ENCODE measurements around the gene ARFGAP1.
A peak's percentile ranks its signal among the peaks of the same experiment; 100 is the strongest.

ARFGAP1 gene

DNA sequence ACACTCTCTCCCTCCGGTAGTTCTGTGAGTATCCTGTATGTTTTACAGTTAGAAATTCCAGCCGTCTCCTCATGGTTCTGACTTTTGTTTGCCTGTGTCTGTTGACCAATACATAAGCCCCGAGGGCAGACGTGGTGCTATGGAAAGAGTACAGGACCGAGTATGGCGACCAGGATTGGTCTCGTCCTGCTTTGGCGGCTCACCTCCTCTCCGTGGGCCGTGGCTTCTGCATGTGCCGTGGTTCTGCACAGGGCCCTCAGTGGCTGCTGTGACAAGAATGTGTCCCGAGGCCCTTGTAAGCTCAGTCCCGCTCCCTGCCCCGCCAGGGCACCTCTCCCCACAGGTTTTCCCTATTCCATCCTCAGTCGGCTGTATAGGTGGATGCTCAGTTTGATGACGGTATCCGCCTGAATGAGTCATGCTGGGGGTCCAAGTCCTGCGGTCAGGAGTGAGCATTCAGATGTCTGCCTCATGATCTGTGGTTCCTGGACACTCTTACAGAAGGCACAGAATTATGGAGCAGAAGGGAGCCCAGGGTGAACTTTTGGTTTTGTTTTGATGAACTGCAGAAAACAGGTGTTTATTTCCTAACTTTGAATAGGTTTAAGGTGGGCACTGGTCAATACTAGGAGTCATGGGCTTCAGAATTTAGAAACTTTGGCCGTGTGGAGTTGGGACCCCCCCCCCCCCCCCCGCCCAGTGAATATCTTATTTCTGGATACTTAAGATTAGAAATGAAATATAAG lies 1.2 kb downstream of the ARFGAP1 start:
- Histone ChIP-seq H3K4me3 (ENCODE audit: low read length) (peak overlapping the region; percentile 99), H3K4me1 (ENCODE audit: control insufficient read depth, low read length) (peaks cover 12% of the 10 kb centered on the region), H3F3A (ENCODE audit: control insufficient read depth, insufficient read depth) (no peaks in the 10 kb centered on the region), H3K36me3 (ENCODE audit: control insufficient read depth, low read length) (peaks cover 29% of the 10 kb centered on the region), H3K27ac (ENCODE audit: low read depth, low read length) (no peak overlapping the region; the same call in 1 of the 2 replicates), H3K9me2 (replicated peaks; ENCODE audit: control insufficient read depth, low read length) (no peaks in the 10 kb centered on the region), H4K20me1 (ENCODE audit: control insufficient read depth, insufficient read depth, low read depth, low read length) (peaks cover 12% of the 10 kb centered on the region), H3K9me3 (ENCODE audit: control insufficient read depth, insufficient read depth, low read length) (no peaks in the 10 kb centered on the region), H3K4me2 (ENCODE audit: low read length) (peak overlapping the region; percentile 99), H3K79me2 (ENCODE audit: control insufficient read depth, low read length) (peaks cover 46% of the 10 kb centered on the region), H3K27me3 (ENCODE audit: control insufficient read depth, low read length) (no peaks in the 10 kb centered on the region)
- TF ChIP-seq, protein P1, sequence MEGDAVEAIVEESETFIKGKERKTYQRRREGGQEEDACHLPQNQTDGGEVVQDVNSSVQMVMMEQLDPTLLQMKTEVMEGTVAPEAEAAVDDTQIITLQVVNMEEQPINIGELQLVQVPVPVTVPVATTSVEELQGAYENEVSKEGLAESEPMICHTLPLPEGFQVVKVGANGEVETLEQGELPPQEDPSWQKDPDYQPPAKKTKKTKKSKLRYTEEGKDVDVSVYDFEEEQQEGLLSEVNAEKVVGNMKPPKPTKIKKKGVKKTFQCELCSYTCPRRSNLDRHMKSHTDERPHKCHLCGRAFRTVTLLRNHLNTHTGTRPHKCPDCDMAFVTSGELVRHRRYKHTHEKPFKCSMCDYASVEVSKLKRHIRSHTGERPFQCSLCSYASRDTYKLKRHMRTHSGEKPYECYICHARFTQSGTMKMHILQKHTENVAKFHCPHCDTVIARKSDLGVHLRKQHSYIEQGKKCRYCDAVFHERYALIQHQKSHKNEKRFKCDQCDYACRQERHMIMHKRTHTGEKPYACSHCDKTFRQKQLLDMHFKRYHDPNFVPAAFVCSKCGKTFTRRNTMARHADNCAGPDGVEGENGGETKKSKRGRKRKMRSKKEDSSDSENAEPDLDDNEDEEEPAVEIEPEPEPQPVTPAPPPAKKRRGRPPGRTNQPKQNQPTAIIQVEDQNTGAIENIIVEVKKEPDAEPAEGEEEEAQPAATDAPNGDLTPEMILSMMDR (IDR thresholded peaks at IDR 0.05; ENCODE audit: low read depth, low read length, poor library complexity, severe bottlenecking), result no peak
- TF ChIP-seq EZH2phosphoT487 (IDR thresholded peaks at IDR 0.05; ENCODE audit: borderline replicate concordance, low read length), result no peak

DNA sequence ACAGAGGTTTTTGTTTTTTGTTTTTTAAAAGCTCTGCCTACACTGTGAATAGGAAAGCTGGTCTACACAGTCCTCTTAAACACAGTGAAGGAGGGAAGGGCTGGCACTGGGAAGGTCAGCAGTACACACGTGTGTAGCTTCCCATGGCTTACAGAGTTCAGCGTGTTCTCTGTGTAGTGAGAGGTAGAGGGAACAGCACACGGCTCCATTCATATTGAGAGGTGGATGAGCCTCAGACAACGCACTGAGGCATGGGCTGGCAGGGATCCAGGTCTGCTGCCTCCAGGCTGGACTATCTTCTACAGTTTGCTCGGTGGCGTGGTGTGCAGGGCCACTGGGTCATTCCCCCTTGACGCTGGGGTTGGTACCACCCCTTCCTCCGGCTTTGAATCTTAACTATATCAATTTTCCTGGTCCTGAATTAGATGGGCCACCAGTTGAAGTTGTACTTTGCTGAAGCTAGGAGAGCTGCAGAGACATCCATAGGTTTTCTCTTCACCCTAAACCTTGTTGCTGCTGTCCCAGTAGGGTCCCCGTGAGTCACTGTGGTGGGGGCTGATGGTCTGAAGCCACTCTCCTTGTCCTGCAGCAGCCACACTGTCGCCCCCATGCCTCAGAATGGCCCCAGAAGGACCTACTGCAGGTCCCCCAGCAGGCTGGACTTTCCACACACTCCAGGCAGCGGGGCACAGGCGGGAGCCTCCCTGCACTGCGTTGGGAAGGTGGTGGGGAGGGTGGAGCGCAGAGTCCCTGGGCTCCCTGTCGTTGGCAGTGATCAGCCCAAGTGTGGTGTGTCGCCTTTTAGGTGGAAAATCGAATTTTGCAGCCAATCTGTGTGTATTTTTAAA lies 2.0 kb downstream of the ARFGAP1 start:
- no peaks in the 10 kb centered on the region for H3K9me3 ChIP-seq (ENCODE audit: control insufficient read depth, insufficient read depth, low read length)
- H3K36me3 ChIP-seq (ENCODE audit: control insufficient read depth, low read length), result peaks cover 32% of the 10 kb centered on the region
- H3K79me2 ChIP-seq (ENCODE audit: control insufficient read depth, low read length), result peaks cover 46% of the 10 kb centered on the region
- peaks cover 12% of the 10 kb centered on the region for H4K20me1 ChIP-seq (ENCODE audit: control insufficient read depth, insufficient read depth, low read depth, low read length)
- H3K4me2 ChIP-seq (ENCODE audit: low read length), result peak overlapping the region; percentile 99
- H3K27me3 ChIP-seq (ENCODE audit: control insufficient read depth, low read length), result no peaks in the 10 kb centered on the region
- H3K4me3 ChIP-seq (ENCODE audit: low read length), result peak overlapping the region; percentile 10; the same call in 1 of the 2 replicates
- no peak overlapping the region for H3K27ac ChIP-seq (ENCODE audit: low read depth, low read length)
- H3K4me1 ChIP-seq (ENCODE audit: control insufficient read depth, low read length), result peaks cover 12% of the 10 kb centered on the region
- no peaks in the 10 kb centered on the region for H3F3A ChIP-seq (ENCODE audit: control insufficient read depth, insufficient read depth)
- TF ChIP-seq, protein P1 (IDR thresholded peaks at IDR 0.05; ENCODE audit: low read depth, low read length, poor library complexity, severe bottlenecking), result no peak
- no peak for TF ChIP-seq EZH2phosphoT487 (IDR thresholded peaks at IDR 0.05; ENCODE audit: borderline replicate concordance, low read length)
- H3K9me2 ChIP-seq (replicated peaks; ENCODE audit: control insufficient read depth, low read length), result no peaks in the 10 kb centered on the region

DNA sequence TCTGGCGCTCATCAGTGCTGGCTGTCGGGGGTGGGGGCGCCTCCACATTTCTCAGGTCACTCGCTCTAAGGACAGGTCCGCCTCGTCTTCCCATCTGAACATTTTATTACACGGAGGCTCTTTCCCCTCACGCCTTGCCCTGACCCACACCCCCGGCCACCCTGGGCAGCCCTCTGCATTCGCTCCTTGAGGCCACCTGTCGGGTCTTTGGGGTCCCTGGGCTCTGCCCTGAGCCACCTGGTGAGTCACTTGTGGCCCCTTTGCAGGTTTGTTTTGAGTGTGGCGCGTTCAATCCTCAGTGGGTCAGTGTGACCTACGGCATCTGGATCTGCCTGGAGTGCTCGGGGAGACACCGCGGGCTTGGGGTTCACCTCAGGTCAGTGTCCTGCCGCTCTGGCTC lies 3.2 kb downstream of the ARFGAP1 start:
- no peak for TF ChIP-seq EZH2phosphoT487 (IDR thresholded peaks at IDR 0.05; ENCODE audit: borderline replicate concordance, low read length)
- TF ChIP-seq, protein P1 (IDR thresholded peaks at IDR 0.05; ENCODE audit: low read depth, low read length, poor library complexity, severe bottlenecking), result no peak
- Histone ChIP-seq H3K4me3 (ENCODE audit: low read length) (no peak overlapping the region), H3K36me3 (ENCODE audit: control insufficient read depth, low read length) (peaks cover 32% of the 10 kb centered on the region), H3F3A (ENCODE audit: control insufficient read depth, insufficient read depth) (no peaks in the 10 kb centered on the region), H3K27ac (ENCODE audit: low read depth, low read length) (no peak overlapping the region), H3K9me3 (ENCODE audit: control insufficient read depth, insufficient read depth, low read length) (no peaks in the 10 kb centered on the region), H3K4me2 (ENCODE audit: low read length) (no peak overlapping the region), H4K20me1 (ENCODE audit: control insufficient read depth, insufficient read depth, low read depth, low read length) (peaks cover 12% of the 10 kb centered on the region), H3K9me2 (replicated peaks; ENCODE audit: control insufficient read depth, low read length) (no peaks in the 10 kb centered on the region), H3K27me3 (ENCODE audit: control insufficient read depth, low read length) (no peaks in the 10 kb centered on the region), H3K4me1 (ENCODE audit: control insufficient read depth, low read length) (peaks cover 12% of the 10 kb centered on the region), H3K79me2 (ENCODE audit: control insufficient read depth, low read length) (peaks cover 46% of the 10 kb centered on the region)

Data from DOHH2 (cell line).